ENCODE measurements around the gene PDE4B. TPM values are rescaled to one million over a fixed set of nuclear protein-coding genes. Genes with fewer than 3 reads are reported as not detected.

Gene PDE4B
- total RNA-seq, 1 donor = 2.3 TPM

- no peak for TF ChIP-seq CTCF (IDR thresholded peaks at IDR 0.05; ENCODE audit: insufficient read depth, low read length)
- DNase-seq (ENCODE audit: low read depth) = no peak
These were observed 439.2 kb downstream of the PDE4B start for GRCh38 chr1:66231681-66232463.

DNA sequence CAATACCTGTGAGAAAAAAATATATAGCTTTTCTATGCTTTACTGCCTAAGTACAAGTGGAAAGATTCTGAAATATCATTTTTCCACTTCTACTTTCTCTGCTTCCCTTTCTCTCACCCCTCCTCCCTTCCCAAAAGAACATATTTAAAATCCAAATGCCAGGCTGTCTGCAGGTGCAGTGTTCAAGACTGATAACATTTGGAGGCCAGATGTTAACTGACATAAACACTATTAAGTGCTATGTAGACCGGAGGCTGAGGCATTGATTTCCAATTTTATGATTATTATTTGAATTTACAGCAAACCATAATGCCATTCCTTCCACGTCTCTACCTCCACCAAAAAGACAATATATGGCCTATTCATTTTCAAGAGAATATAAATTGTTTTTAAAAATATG, 444.3 kb downstream of the PDE4B start:
- no peak overlapping the region for H3K4me3 ChIP-seq (ENCODE audit: low read depth, low read length)
- no peak for TF ChIP-seq CTCF (IDR thresholded peaks at IDR 0.05; ENCODE audit: insufficient read depth, low read length)
- no peak for DNase-seq (ENCODE audit: low read depth)

More at GRCh38 chr1:66231681-66232463, 439.2 kb downstream of the PDE4B start:
- no peak overlapping the region for H3K4me3 ChIP-seq (ENCODE audit: low read depth, low read length)

DNA sequence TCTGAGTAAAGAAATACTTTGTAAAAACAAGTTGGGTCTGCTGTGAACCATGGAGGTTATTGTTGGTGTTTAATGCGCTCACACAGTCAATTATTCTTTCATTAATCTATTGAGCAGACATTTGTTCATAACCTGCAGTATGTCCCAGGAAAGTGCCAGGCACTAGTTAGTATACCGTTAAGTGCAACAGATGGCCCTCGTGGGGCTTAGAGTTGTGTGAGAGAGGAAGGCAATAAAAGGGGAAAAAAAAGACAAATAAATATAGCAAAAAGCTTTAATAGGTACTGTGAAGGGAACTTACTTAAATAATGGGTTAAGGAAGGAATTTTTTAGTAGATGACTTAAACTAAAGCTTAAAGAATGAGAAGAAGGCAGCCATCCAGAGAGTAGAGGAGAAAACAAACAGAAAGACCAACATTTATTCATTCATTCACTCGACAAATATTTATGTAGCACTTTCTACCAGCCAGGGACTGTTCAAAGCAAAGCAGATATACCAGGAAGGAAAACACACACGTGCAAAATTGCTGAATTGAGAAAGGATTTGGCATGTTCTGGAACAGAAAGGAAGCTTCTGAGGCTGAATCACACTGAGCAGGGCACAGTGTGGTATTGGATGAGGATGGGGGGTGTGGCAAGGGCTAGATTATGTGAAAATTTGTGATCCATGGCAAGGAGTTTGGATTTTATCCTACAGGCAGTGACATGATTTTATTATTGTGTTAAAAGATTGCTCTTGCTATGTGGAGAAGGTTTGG, 445.2 kb downstream of the PDE4B start:
- DNase-seq (ENCODE audit: low read depth) = no peak
- TF ChIP-seq CTCF (IDR thresholded peaks at IDR 0.05; ENCODE audit: insufficient read depth, low read length) = no peak
- H3K4me3 ChIP-seq (ENCODE audit: low read depth, low read length) = no peak overlapping the region

GRCh38 chr1:66239834-66240233, 447.1 kb downstream of the PDE4B start:
- H3K4me3 ChIP-seq (ENCODE audit: low read depth, low read length) = no peak overlapping the region
- no peak for DNase-seq (ENCODE audit: low read depth)
- no peak for TF ChIP-seq CTCF (IDR thresholded peaks at IDR 0.05; ENCODE audit: insufficient read depth, low read length)

DNA sequence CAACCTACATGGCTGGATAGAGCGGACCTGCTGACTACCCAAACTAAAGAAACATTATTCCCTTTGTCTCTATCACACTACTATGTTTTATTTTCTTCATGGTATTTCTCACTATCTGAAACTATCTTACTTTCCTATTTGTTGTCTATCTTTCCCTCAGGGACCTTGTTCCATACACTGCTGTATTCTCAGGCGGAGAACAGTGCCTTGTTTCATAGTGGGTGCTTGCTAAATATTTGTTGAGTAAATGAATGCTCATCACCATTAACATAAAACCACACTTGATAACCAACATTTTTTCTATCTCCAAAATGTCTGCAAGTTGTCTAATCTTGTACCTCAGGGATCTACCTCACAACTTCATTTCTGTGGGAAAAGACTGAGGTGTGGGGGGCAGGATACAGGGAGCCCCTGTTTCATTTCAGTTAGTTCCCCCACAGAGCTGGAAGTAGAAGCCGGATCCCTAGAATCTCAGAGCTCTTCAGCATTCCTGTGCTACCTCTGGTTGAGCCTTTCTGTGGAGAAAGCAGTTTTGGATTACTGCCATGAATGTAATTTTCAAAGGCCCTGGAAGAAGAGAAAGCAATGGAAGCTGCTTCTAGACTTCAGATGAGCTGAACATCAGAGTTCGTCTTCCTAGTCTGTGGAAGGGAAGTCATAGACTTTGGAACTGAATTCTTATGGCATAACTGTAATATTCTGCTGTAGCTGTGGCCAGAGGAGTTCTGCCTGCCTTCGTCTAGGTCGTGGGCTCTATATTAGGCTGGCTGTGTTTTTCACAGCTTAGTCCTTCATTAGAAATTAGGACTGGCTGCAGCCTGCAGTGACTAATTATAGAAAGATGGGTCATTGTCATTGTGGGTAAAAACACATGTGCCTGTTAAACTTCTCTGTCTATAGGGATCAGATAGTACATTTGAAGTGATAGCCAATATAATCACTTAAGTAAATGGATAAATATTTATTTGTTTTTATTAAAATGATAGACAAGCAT, 448.1 kb downstream of the PDE4B start:
- DNase-seq (ENCODE audit: low read depth) = no peak

More for the DNA sequence above, 448.1 kb downstream of the PDE4B start:
- no peak for TF ChIP-seq CTCF (IDR thresholded peaks at IDR 0.05; ENCODE audit: insufficient read depth, low read length)
- no peak overlapping the region for H3K4me3 ChIP-seq (ENCODE audit: low read depth, low read length)
